ENCODE data around the gene TMEM59L. TPM values are rescaled to one million over a fixed set of nuclear protein-coding genes. Genes with fewer than 3 reads are reported as not detected.
A peak's percentile ranks its signal among the peaks of the same experiment; 100 is the strongest.
"Not testable (repeated sequence)": the region's sequence is repeated elsewhere in the genome, so short reads cannot be mapped to it uniquely, and the experiment has no call there.

TMEM59L gene
- total RNA-seq, 1 donor from 2014 or later: 1.8 TPM

GRCh38 chr19:18594096-18594823 is 18.4 kb upstream of the TMEM59L start:
- peak; percentile 63 for DNase-seq

- DNase-seq: no peak
Observed at GRCh38 chr19:18594824-18595373, 17.8 kb upstream of the TMEM59L start.

- DNase-seq: no peak
Observed at GRCh38 chr19:18595475-18595874, 17.2 kb upstream of the TMEM59L start.

- no peak for DNase-seq
Observed at GRCh38 chr19:18596752-18597157, 15.9 kb upstream of the TMEM59L start.

DNA sequence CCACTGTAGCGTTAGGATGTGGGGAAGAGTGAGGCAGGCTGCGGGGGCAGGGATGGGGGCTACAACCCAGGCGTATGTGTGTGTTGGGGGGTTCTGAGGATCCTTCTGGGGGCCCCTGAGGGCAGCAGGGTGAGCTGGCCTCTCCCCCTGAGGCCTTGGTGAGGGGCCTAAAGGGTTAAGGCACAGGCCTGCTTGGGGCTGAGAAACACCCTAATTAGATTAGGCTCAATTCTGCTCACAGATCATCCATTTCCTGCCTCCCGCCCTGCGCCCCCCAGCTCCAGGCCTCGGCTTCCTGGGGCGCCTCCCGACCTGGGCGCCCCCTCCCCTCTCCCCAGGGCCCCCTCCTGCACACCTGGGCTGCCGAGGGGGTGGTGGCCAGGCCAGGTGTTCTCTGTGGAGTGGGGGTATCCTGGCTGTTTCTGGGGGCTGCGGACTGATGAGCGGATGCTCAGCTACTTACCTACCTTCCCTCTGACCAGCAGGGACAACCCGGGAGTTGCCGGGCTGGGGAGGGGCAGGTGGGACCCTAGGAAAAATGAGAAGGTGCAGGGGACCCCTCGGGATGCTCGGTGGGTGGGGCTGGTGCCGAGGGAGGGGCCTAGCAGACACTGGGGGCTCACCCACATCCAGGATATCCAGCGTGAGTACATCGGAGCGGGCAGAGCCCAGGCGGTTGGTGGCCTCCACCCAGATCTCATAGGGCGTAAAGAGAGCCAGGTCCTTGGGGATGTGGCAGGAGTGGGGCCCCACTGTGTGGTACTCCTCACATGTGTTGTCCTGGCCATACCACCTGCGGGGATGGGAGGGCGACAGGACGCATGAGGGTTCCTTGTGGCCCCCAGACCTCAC is 14.6 kb upstream of the TMEM59L start:
- no peak for DNase-seq

- DNase-seq: no peak
Observed at GRCh38 chr19:18599485-18599884, 13.2 kb upstream of the TMEM59L start.

GRCh38 chr19:18600692-18601397 is 11.8 kb upstream of the TMEM59L start:
- DNase-seq: not testable (repeated sequence)

DNA sequence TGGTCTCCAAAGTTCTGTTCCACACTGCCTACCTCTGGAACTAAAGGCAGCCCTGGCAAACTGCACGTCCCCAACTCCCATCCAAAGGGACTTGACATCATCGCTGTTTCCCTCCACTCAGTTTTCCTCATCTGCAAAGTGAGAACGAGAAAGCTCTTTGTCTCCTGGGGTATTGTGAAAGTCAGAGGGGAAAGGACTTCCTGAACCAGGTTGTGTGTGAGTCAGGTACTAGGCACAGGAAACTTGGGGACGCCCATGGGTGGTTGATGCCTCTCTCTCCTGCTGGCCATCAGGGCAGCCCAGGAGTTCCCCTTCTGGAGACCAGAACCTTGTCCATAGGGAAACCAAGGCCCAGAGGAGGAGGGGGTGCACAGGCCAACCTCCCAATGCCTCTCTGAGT is 10.8 kb upstream of the TMEM59L start:
- DNase-seq: no peak

DNA sequence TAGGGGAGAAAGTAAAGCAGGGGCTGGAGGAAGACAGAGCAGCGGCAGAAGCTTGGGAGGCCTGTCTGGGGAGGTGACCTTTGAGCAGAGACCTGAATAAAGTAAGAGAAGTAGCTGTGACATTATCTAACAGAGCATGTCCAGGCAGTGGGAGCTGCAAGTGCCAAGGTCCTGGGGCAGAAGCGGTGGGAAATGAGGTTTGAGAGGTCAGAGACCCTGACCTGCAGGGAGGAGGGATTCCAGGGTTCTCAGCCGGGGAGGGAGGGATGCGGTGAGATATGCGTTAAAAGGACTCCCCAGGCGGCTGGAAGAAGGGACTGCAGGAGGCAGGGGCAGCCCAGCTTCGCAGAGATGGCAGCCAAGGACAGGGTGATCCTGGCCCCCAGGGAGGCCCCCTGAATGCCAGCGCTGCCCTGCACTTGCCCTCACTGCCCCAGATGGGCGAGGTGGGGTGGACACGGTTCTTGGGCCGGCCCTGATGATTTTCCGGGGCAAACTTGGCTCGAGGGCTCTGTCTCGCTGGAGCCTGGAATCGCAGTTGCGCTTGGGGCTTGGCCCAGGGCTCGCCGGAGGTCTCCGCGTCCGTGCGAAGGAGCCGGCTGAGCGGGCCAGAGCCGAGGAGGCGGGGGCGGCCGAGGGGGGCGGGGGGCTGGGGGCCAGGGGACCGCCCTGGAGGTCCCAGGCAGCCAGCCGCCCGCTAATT is 9.3 kb upstream of the TMEM59L start:
- no peak for DNase-seq

DNA sequence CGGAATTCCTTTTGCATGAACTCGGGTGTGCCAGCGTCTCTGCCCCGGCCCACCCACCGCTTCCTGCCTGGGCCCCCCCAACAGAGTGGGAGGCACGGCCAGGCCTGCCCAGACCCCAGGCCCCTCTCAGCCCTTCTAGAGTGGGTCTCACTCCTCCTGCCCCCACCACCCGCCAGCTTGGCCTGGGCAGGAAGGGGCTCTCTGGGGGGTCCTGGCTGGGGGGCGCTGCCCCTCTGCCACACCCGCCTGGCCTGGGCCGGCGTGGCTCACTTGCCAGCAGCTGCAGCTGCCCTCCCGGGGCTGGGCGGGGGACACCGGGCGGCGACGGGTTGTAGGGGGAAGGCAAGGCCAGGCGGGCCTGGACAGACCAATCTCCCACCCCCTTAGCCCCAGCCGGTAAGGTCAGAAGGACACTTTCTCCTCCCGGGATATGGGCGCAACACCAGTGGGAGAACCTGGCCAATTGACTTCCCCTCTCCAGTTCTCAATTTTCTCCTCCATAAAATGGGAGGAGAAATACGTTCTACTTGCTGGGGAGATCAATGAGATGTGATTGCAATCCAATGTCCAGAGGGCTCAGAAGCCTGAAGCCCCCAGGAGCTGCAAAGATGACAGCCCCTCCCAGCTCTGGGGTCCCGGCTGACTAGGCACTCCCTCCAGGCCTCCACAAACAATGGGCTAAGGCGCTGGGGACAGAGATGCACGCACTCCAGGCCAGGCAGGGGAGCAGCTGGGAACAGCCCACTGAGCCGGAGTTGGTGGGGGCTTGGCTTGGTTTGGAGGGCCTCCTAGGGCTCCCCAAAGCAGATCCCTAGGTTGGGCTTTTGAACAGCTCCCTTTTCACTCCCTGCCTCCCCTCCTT is 8.5 kb upstream of the TMEM59L start:
- no peak for DNase-seq

GRCh38 chr19:18604820-18605159 is 7.9 kb upstream of the TMEM59L start:
- no peak for DNase-seq

DNA sequence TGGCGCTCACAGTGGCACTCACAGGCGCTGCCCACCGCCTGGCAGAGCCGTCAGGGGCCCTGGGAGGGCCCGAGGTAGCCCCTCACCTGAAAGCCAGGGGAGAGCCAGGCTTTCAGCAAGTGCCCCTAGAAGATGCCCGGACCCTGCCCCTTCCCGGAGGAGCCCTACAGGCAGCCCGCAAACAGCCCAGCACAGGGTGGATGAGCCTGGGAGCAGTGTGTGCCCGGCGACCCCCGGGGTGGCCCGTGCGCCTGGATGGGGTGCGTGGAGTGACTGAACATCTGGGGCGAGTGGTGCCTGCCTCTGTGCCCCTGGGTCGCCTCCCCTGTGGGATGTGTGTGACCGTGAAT is 7.5 kb upstream of the TMEM59L start:
- DNase-seq: no peak

GRCh38 chr19:18605546-18606280 is 7.0 kb upstream of the TMEM59L start:
- no peak for DNase-seq

- DNase-seq: no peak
Observed at GRCh38 chr19:18606281-18607225, 6.1 kb upstream of the TMEM59L start, which contains the start of gene CRLF1. Gene CRLF1, minus strand, starts transcription at chr19:18606799. Its CDS starts 143 bp downstream, at chr19:18606656.

DNA sequence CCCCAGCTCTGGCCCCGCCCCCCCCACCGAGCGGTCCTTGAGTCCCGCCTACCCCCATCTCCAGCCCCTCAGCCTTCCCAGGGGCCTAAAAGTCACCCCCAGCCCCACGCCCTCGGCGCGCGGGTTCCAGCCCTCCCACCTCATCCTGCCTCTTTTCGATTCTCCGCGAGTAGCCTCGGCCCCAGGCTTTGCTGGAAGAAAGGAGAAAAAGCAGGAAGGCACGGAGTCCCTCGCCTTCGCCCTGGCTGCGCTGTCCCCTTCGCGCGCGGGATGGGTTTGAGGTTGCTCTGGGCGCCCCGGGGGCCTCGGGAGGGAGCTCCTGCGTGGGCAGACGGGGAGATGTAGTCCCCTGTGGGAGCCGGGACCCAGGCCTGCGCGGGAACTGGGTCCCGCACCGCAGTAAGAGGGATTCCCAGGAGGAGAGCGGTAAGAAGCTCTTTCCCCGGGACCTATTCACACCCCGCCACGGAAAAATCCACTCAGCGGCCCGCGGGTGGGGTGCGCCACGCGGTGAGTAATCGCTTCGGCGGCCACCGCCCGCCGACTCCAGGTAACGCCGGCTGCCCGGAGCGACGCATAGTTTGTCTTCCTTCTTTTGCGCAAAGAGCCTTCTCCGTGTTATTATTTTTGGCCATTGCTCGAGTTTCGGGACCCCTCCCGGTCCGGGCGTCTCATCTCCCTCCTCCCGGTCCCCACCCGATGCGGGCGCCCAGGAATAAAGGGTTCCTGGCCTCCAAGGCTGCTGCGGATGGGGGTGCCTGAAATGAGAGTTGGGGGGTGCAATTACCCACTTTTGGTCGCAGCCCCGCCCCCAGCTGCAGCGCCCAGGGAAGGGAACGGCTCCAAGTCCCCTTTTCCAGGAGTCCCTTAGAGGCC is 5.2 kb upstream of the TMEM59L start:
- DNase-seq: no peak

DNA sequence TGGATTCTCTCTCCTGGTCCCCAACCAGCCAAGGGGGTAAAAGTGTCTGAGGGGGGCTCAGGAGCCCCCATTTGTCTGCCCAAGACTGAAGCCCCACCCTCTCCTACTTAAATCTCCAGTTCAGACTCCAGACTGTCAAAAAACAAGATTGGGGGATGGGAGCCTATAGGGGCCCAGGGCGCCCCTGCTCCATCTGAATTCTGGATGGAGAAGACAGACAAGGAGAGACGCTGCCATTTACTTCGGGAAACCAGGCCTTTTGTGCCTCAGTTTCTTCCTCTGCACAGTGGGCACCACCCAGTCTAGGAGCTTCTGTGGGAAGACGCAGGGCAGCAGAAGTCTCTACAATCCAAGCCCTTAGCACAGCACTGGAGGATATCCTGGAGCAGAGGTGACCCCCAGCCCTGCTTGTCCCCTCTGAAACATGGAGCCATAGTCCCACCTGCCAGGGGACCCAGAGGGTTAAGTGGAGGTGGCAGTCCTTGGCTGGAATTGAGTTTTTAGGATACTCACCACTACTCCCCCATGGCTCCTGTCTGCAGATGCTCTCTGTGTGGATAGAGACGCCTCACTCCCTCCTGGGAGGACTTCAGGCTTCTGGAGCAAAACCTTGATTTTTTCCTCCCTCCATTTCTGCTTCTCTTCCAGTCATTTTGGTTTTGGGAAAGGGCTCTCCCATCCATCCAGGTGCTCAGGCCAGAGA is 4.4 kb upstream of the TMEM59L start:
- no peak for DNase-seq
